ENCODE results near the gene TICRR.

TICRR gene

DNA sequence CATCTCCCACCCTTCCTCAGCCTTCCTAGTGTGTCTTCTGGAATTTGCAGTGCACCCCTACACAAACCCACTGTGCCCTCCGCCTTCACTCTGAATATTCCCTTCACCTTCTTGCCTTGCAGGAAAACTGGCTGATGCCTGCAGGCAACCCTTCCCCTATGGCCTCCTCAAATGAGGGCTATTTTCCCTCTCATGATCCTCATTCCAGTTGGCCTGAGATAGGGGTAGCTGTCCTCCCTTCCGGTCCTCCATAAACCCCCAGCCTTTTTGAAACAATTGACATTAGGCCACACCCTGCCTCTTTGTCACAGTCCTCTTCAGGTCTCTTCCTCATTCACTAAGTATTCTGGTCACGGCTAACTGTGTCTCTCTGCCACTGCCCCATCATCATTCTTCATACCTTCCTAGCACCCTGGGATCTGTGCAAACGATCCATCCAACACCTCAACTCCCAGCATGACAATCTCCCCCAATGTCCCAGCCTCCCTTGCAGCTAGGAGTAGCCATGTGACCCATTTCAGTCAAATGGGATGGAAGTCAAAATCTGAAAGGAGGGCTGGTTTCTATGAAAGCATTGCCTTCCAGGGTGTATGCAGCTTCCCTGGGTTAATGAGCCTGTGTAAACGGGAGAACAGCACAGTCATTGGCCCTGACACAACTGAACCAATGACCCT is 8.5 kb upstream of the TICRR start:
- H3K23ac ChIP-seq (ENCODE audit: low read length in 2 of 2) = no peak overlapping the region
- no peaks in the 10 kb centered on the region for H3K36me3 ChIP-seq (ENCODE audit: control insufficient read depth in 1 of 2, insufficient read depth in 2 of 2, low read depth in 1 of 2, low read length in 2 of 2)
- H3K4ac ChIP-seq (ENCODE audit: low read depth in 1 of 2, low read length in 2 of 2) = no peak overlapping the region
- H2AK5ac ChIP-seq (ENCODE audit: low read length, severe bottlenecking) = no peak overlapping the region
- H3K4me3 ChIP-seq (ENCODE audit: insufficient read depth in 1 of 2, low read depth in 1 of 2, low read length in 2 of 2) = no peak overlapping the region
- H4K8ac ChIP-seq (ENCODE audit: low read length) = no peak overlapping the region
- no peaks in the 10 kb centered on the region for H3K79me1 ChIP-seq (replicated peaks; ENCODE audit: low read length, poor library complexity, severe bottlenecking)
- DNase-seq = no peak
- peak overlapping the region; percentile 78 for H3K9ac ChIP-seq (ENCODE audit: low read length)
- no peak overlapping the region for H3K4me2 ChIP-seq (ENCODE audit: low read length, poor library complexity, severe bottlenecking)
- H2BK12ac ChIP-seq (ENCODE audit: low read length in 2 of 2) = no peak overlapping the region
- H3K18ac ChIP-seq (ENCODE audit: low read depth in 1 of 2, low read length in 2 of 2) = no peak overlapping the region
- H2BK15ac ChIP-seq (ENCODE audit: low read depth, poor library complexity, severe bottlenecking) = no peak overlapping the region
- H3K9me3 ChIP-seq (ENCODE audit: control insufficient read depth, low read length) = peaks cover 7% of the 10 kb centered on the region
- WGBS = 91% methylated on average over 5 of the region's 5 CpGs
- H3K14ac ChIP-seq (ENCODE audit: low read length in 2 of 2) = no peak overlapping the region
- no peak overlapping the region for H2BK5ac ChIP-seq (ENCODE audit: low read depth, low read length, poor library complexity, severe bottlenecking)
- peaks cover 2 to 3% of the 10 kb centered on the region in 2 experiments for H3K27me3 ChIP-seq (ENCODE audit: control insufficient read depth in 1 of 2, insufficient read depth in 1 of 2, low read length in 2 of 2)
- no peaks in the 10 kb centered on the region for H3K4me1 ChIP-seq (ENCODE audit: control insufficient read depth, insufficient read depth, low read depth, low read length)
- H3K27ac ChIP-seq (ENCODE audit: low read length, poor library complexity, severe bottlenecking) = no peak overlapping the region
- H2AFZ ChIP-seq (ENCODE audit: low read depth, low read length) = no peak overlapping the region
- H2BK120ac ChIP-seq (ENCODE audit: low read depth, low read length) = no peak overlapping the region
- H4K91ac ChIP-seq (ENCODE audit: low read length) = no peak overlapping the region

- Histone ChIP-seq H2BK15ac (ENCODE audit: low read depth, poor library complexity, severe bottlenecking) (no peak overlapping the region), H2BK12ac (ENCODE audit: low read length in 2 of 2) (no peak overlapping the region), H2BK120ac (ENCODE audit: low read depth, low read length) (no peak overlapping the region), H3K14ac (ENCODE audit: low read length in 2 of 2) (no peak overlapping the region), H3K23ac (ENCODE audit: low read length in 2 of 2) (no peak overlapping the region), H3K4ac (ENCODE audit: low read depth in 1 of 2, low read length in 2 of 2) (no peak overlapping the region), H2BK5ac (ENCODE audit: low read depth, low read length, poor library complexity, severe bottlenecking) (no peak overlapping the region), H2AFZ (ENCODE audit: low read depth, low read length) (no peak overlapping the region), H3K79me1 (replicated peaks; ENCODE audit: low read length, poor library complexity, severe bottlenecking) (no peaks in the 10 kb centered on the region), H3K18ac (ENCODE audit: low read depth in 1 of 2, low read length in 2 of 2) (no peak overlapping the region), H3K4me2 (ENCODE audit: low read length, poor library complexity, severe bottlenecking) (no peak overlapping the region), H3K27ac (ENCODE audit: low read length, poor library complexity, severe bottlenecking) (no peak overlapping the region), H3K4me1 (ENCODE audit: control insufficient read depth, insufficient read depth, low read depth, low read length) (no peaks in the 10 kb centered on the region), H4K91ac (ENCODE audit: low read length) (no peak overlapping the region), H4K8ac (ENCODE audit: low read length) (no peak overlapping the region), H3K36me3 (ENCODE audit: control insufficient read depth in 1 of 2, insufficient read depth in 2 of 2, low read depth in 1 of 2, low read length in 2 of 2) (no peaks in the 10 kb centered on the region), H2AK5ac (ENCODE audit: low read length, severe bottlenecking) (no peak overlapping the region), H3K9me3 (ENCODE audit: control insufficient read depth, low read length) (peaks cover 7% of the 10 kb centered on the region), H3K9ac (ENCODE audit: low read length) (no peak overlapping the region), H3K4me3 (ENCODE audit: insufficient read depth in 1 of 2, low read depth in 1 of 2, low read length in 2 of 2) (no peak overlapping the region), H3K27me3 (ENCODE audit: control insufficient read depth in 1 of 2, insufficient read depth in 1 of 2, low read length in 2 of 2) (peaks cover 4 to 7% of the 10 kb centered on the region in 2 experiments)
- no peak for DNase-seq
- 80% methylated on average over 7 of the region's 7 CpGs for WGBS
Measured at GRCh38 chr15:89569090-89569745, 6.1 kb upstream of the TICRR start.

- no peak overlapping the region for H2AK5ac ChIP-seq (ENCODE audit: low read length, severe bottlenecking)
- DNase-seq = peak; percentile 50
- WGBS = 0% methylated on average over 58 of the region's 60 CpGs
Measured at GRCh38 chr15:89575656-89576416, 567 bp downstream of the TICRR start.

GRCh38 chr15:89576417-89576773 is 1.1 kb downstream of the TICRR start:
- H2BK15ac ChIP-seq (ENCODE audit: low read depth, poor library complexity, severe bottlenecking) = no peak overlapping the region

More at GRCh38 chr15:89575656-89576416, 567 bp downstream of the TICRR start:
- Histone ChIP-seq H2BK120ac (ENCODE audit: low read depth, low read length) (no peak overlapping the region), H3K27me3 (ENCODE audit: control insufficient read depth in 1 of 2, insufficient read depth in 1 of 2, low read length in 2 of 2) (peaks cover 4 to 7% of the 10 kb centered on the region in 2 experiments), H3K4me3 (ENCODE audit: insufficient read depth in 1 of 2, low read depth in 1 of 2, low read length in 2 of 2) (peak overlapping the region; percentile 84 to 93), H2BK12ac (ENCODE audit: low read length in 2 of 2) (no peak overlapping the region), H2AFZ (ENCODE audit: low read depth, low read length) (peak overlapping the region; percentile 74), H3K79me1 (replicated peaks; ENCODE audit: low read length, poor library complexity, severe bottlenecking) (peaks cover 10% of the 10 kb centered on the region), H3K27ac (ENCODE audit: low read length, poor library complexity, severe bottlenecking) (no peak overlapping the region), H4K8ac (ENCODE audit: low read length) (peak overlapping the region; percentile 37), H3K23ac (ENCODE audit: low read length in 2 of 2) (no peak overlapping the region), H3K14ac (ENCODE audit: low read length in 2 of 2) (no peak overlapping the region), H2BK5ac (ENCODE audit: low read depth, low read length, poor library complexity, severe bottlenecking) (no peak overlapping the region), H3K36me3 (ENCODE audit: control insufficient read depth in 1 of 2, insufficient read depth in 2 of 2, low read depth in 1 of 2, low read length in 2 of 2) (no peaks in the 10 kb centered on the region), H3K9ac (ENCODE audit: low read length) (peak overlapping the region; percentile 73), H2BK15ac (ENCODE audit: low read depth, poor library complexity, severe bottlenecking) (peak overlapping the region; percentile 69), H3K4ac (ENCODE audit: low read depth in 1 of 2, low read length in 2 of 2) (peak overlapping the region in 1 of 2 experiments; percentile 14), H3K18ac (ENCODE audit: low read depth in 1 of 2, low read length in 2 of 2) (no peak overlapping the region), H3K4me2 (ENCODE audit: low read length, poor library complexity, severe bottlenecking) (peak overlapping the region; percentile 98), H3K9me3 (ENCODE audit: control insufficient read depth, low read length) (no peaks in the 10 kb centered on the region), H4K91ac (ENCODE audit: low read length) (peak overlapping the region; percentile 83), H3K4me1 (ENCODE audit: control insufficient read depth, insufficient read depth, low read depth, low read length) (peaks cover 7% of the 10 kb centered on the region)

More at GRCh38 chr15:89576417-89576773, 1.1 kb downstream of the TICRR start:
- H3K9me3 ChIP-seq (ENCODE audit: control insufficient read depth, low read length) = no peaks in the 10 kb centered on the region
- H3K4me2 ChIP-seq (ENCODE audit: low read length, poor library complexity, severe bottlenecking) = peak overlapping the region; percentile 98
- H3K14ac ChIP-seq (ENCODE audit: low read length in 2 of 2) = no peak overlapping the region
- peak overlapping the region in 1 of 2 experiments; percentile 93 for H3K4me3 ChIP-seq (ENCODE audit: insufficient read depth in 1 of 2, low read depth in 1 of 2, low read length in 2 of 2)
- peak overlapping the region; percentile 54 for H2AFZ ChIP-seq (ENCODE audit: low read depth, low read length)
- H4K91ac ChIP-seq (ENCODE audit: low read length) = no peak overlapping the region
- H3K27ac ChIP-seq (ENCODE audit: low read length, poor library complexity, severe bottlenecking) = no peak overlapping the region
- H2BK120ac ChIP-seq (ENCODE audit: low read depth, low read length) = no peak overlapping the region
- H3K79me1 ChIP-seq (replicated peaks; ENCODE audit: low read length, poor library complexity, severe bottlenecking) = peaks cover 12% of the 10 kb centered on the region
- no peak overlapping the region for H3K18ac ChIP-seq (ENCODE audit: low read depth in 1 of 2, low read length in 2 of 2)
- H2AK5ac ChIP-seq (ENCODE audit: low read length, severe bottlenecking) = no peak overlapping the region
- H2BK5ac ChIP-seq (ENCODE audit: low read depth, low read length, poor library complexity, severe bottlenecking) = no peak overlapping the region
- no peak overlapping the region for H3K23ac ChIP-seq (ENCODE audit: low read length in 2 of 2)
- H3K4me1 ChIP-seq (ENCODE audit: control insufficient read depth, insufficient read depth, low read depth, low read length) = peaks cover 7% of the 10 kb centered on the region
- no peak overlapping the region for H2BK12ac ChIP-seq (ENCODE audit: low read length in 2 of 2)
- no peak for DNase-seq
- peaks cover 4 to 7% of the 10 kb centered on the region in 2 experiments for H3K27me3 ChIP-seq (ENCODE audit: control insufficient read depth in 1 of 2, insufficient read depth in 1 of 2, low read length in 2 of 2)
- H3K36me3 ChIP-seq (ENCODE audit: control insufficient read depth in 1 of 2, insufficient read depth in 2 of 2, low read depth in 1 of 2, low read length in 2 of 2) = no peaks in the 10 kb centered on the region
- H3K4ac ChIP-seq (ENCODE audit: low read depth in 1 of 2, low read length in 2 of 2) = no peak overlapping the region
- H3K9ac ChIP-seq (ENCODE audit: low read length) = peak overlapping the region; percentile 73
- WGBS = 0% methylated on average over 1 of the region's 1 CpG
- no peak overlapping the region for H4K8ac ChIP-seq (ENCODE audit: low read length)

Measured in mesenchymal stem cell (in vitro differentiated cells and primary cell).